ENCODE data around the gene EPHA4.

The EPHA4 gene

GRCh38 chr2:221572219-221572820, at the start of gene EPHA4:
TSS of gene EPHA4 (minus strand) at chr2:221572304. CDS start at chr2:221572248, 56 bp downstream.
- no peak for DNase-seq

- DNase-seq = no peak
Measured at GRCh38 chr2:221618007-221618406, 45.9 kb upstream of the EPHA4 start.

GRCh38 chr2:221616561-221616960, 44.5 kb upstream of the EPHA4 start:
- no peak for DNase-seq

GRCh38 chr2:221614274-221614673, 42.2 kb upstream of the EPHA4 start:
- no peak for DNase-seq

GRCh38 chr2:221612800-221613199, 40.7 kb upstream of the EPHA4 start:
- no peak for DNase-seq

- DNase-seq = no peak
Measured at GRCh38 chr2:221612161-221612560, 40.1 kb upstream of the EPHA4 start.

- no peak for DNase-seq
Measured at GRCh38 chr2:221610675-221611074, 38.6 kb upstream of the EPHA4 start.

GRCh38 chr2:221610255-221610654, 38.2 kb upstream of the EPHA4 start:
- no peak for DNase-seq

GRCh38 chr2:221608442-221608841, 36.3 kb upstream of the EPHA4 start:
- DNase-seq = no peak

GRCh38 chr2:221606424-221606823, 34.3 kb upstream of the EPHA4 start:
- DNase-seq = no peak

- DNase-seq = no peak
Measured at GRCh38 chr2:221605751-221606240, 33.7 kb upstream of the EPHA4 start.

GRCh38 chr2:221602938-221603337, 30.8 kb upstream of the EPHA4 start:
- no peak for DNase-seq

- no peak for DNase-seq
Measured at GRCh38 chr2:221601376-221601775, 29.3 kb upstream of the EPHA4 start.

GRCh38 chr2:221600388-221600787, 28.3 kb upstream of the EPHA4 start:
- DNase-seq = no peak

- DNase-seq = no peak
Measured at GRCh38 chr2:221596192-221596591, 24.1 kb upstream of the EPHA4 start.

GRCh38 chr2:221590861-221591365, 18.8 kb upstream of the EPHA4 start:
- DNase-seq = no peak

GRCh38 chr2:221589696-221590095, 17.6 kb upstream of the EPHA4 start:
- no peak for DNase-seq

GRCh38 chr2:221588306-221588985, 16.3 kb upstream of the EPHA4 start:
- no peak for DNase-seq

- DNase-seq = no peak
Measured at GRCh38 chr2:221581986-221582385, 9.9 kb upstream of the EPHA4 start.

GRCh38 chr2:221574231-221574570, 2.1 kb upstream of the EPHA4 start:
- DNase-seq = no peak

GRCh38 chr2:221573430-221574230, 1.5 kb upstream of the EPHA4 start:
- DNase-seq = peak; percentile 27

- no peak for DNase-seq
Measured at GRCh38 chr2:221572821-221573429, 821 bp upstream of the EPHA4 start.

GRCh38 chr2:221571551-221572218, 419 bp downstream of the EPHA4 start:
- DNase-seq = no peak
